Breast epithelium (tissue), 3 donors: Measurements from ENCODE around the gene ZWILCH.

Experiments used
- POLR2A ChIP-seq: fragments of 450-650 bp; IDR thresholded peaks from one replicate; pipeline ENCODE4 v1.6.1; 2016; ENCODE audit warnings: antibody characterized with exemption, mild to moderate bottlenecking, moderate library complexity
- POLR2AphosphoS5 ChIP-seq, 3 donors: sonication (generic); formaldehyde crosslinking; IDR thresholded peaks; one replicate each; pipeline ENCODE4 v1.6.1; 2017; ENCODE audit warnings: antibody characterized with exemption in 3 of 3
- TF ChIP-seq, protein P1 (sequence below), 3 donors: fragments of 450-650 bp; IDR thresholded peaks; one replicate each; pipeline ENCODE4 v1.5.1; 2016 to 2017; ENCODE audit warnings: antibody characterized with exemption in 3 of 3, mild to moderate bottlenecking in 3 of 3, moderate library complexity in 3 of 3

DNA sequence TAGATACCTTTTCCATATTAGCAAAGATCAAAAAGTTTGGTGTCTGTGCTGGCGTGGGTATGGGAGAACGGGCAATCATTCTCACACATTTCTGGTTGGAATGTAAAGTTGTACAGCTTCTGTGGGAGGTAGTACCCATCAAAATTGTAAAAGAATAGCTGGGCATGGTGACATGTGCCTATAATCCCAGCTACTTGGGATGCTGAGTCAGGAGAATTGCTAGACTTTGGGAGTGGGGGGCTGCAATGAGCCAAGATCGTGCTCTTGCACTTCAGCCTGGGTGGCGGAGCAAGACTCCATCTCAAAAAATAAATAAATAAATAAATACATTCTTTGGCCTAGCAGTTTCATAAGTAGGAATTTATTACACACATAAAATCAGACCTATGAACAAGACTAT is 37.8 kb downstream of the ZWILCH start:
- TF ChIP-seq, protein P1, sequence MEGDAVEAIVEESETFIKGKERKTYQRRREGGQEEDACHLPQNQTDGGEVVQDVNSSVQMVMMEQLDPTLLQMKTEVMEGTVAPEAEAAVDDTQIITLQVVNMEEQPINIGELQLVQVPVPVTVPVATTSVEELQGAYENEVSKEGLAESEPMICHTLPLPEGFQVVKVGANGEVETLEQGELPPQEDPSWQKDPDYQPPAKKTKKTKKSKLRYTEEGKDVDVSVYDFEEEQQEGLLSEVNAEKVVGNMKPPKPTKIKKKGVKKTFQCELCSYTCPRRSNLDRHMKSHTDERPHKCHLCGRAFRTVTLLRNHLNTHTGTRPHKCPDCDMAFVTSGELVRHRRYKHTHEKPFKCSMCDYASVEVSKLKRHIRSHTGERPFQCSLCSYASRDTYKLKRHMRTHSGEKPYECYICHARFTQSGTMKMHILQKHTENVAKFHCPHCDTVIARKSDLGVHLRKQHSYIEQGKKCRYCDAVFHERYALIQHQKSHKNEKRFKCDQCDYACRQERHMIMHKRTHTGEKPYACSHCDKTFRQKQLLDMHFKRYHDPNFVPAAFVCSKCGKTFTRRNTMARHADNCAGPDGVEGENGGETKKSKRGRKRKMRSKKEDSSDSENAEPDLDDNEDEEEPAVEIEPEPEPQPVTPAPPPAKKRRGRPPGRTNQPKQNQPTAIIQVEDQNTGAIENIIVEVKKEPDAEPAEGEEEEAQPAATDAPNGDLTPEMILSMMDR (IDR thresholded peaks at IDR 0.05): no peak
- TF ChIP-seq POLR2A: no peak
- TF ChIP-seq POLR2AphosphoS5 (IDR thresholded peaks at IDR 0.05): no peak
